ENCODE data around the gene FBXW7. TPM values are rescaled to one million over a fixed set of nuclear protein-coding genes. Genes with fewer than 3 reads are reported as not detected.
A peak's percentile ranks its signal among the peaks of the same experiment; 100 is the strongest.

Gene FBXW7
- total RNA-seq, 1 donor from 2014 or later: 23.3 TPM

- no peaks in the 10 kb centered on the region for H3K27me3 Mint-ChIP-seq (ENCODE audit: low read depth)
- DNase-seq (ENCODE audit: low spot score): no peak
Observed at GRCh38 chr4:152392079-152392478, 143.8 kb downstream of the FBXW7 start.

DNA sequence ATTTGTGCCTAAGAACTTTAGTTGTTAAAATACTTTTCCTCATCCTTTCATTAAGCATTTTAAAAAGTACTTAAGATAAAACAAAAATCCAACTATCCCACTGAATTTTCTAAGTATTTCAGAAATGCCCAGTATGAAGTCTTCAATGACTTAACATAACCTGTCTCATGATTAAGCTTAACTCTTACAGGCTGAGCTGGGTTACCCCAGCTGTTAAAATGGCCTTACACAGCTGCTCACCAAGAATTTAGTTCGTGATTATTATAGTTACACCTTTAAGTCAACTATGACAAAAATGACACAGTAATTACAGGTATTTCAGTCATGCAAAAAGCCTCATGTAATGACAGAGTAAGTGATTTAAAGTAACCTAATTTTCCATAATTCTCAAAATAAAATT, 145.7 kb downstream of the FBXW7 start:
- Mint-ChIP-seq H3K36me3 (ENCODE audit: low read depth) (no peaks in the 10 kb centered on the region), H3K27ac (ENCODE audit: unreplicated experiment) (no peak overlapping the region), H3K27me3 (ENCODE audit: low read depth) (no peaks in the 10 kb centered on the region), H3K9me3 (ENCODE audit: low read depth) (peaks cover 2% of the 10 kb centered on the region), H3K4me3 (ENCODE audit: unreplicated experiment) (no peak overlapping the region), H3K4me1 (ENCODE audit: low read depth) (peaks cover 14% of the 10 kb centered on the region)
- DNase-seq (ENCODE audit: low spot score): no peak
- TF ChIP-seq, protein P1, sequence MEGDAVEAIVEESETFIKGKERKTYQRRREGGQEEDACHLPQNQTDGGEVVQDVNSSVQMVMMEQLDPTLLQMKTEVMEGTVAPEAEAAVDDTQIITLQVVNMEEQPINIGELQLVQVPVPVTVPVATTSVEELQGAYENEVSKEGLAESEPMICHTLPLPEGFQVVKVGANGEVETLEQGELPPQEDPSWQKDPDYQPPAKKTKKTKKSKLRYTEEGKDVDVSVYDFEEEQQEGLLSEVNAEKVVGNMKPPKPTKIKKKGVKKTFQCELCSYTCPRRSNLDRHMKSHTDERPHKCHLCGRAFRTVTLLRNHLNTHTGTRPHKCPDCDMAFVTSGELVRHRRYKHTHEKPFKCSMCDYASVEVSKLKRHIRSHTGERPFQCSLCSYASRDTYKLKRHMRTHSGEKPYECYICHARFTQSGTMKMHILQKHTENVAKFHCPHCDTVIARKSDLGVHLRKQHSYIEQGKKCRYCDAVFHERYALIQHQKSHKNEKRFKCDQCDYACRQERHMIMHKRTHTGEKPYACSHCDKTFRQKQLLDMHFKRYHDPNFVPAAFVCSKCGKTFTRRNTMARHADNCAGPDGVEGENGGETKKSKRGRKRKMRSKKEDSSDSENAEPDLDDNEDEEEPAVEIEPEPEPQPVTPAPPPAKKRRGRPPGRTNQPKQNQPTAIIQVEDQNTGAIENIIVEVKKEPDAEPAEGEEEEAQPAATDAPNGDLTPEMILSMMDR (IDR thresholded peaks at IDR 0.05): no peak

More at GRCh38 chr4:152392079-152392478, 143.8 kb downstream of the FBXW7 start:
- TF ChIP-seq, protein P1 (IDR thresholded peaks at IDR 0.05): no peak
- no peak overlapping the region for H3K4me3 Mint-ChIP-seq (ENCODE audit: unreplicated experiment)
- peaks cover 14% of the 10 kb centered on the region for H3K4me1 Mint-ChIP-seq (ENCODE audit: low read depth)
- H3K27ac Mint-ChIP-seq (ENCODE audit: unreplicated experiment): no peak overlapping the region
- H3K36me3 Mint-ChIP-seq (ENCODE audit: low read depth): no peaks in the 10 kb centered on the region
- peaks cover 2% of the 10 kb centered on the region for H3K9me3 Mint-ChIP-seq (ENCODE audit: low read depth)

DNA sequence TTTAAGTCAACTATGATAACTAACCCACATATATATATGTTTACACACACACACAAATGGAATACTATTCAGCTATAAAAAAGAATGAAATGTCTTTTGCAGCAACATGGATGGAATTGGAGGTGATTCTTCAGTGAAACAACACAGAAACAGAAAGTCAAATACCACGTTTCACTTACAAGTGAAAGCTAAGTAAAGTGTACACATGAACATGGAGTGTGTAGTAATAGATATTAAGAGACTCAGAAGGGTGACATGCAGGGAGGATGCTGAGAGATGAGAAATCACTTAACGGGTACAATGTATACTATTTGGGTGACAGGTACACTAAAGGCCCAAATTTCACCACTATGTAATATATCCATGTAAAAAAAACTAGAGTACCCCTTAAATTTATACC, 146.5 kb downstream of the FBXW7 start:
- peaks cover 14% of the 10 kb centered on the region for H3K4me1 Mint-ChIP-seq (ENCODE audit: low read depth)

GRCh38 chr4:152385551-152385950, 150.3 kb downstream of the FBXW7 start:
- peaks cover 2% of the 10 kb centered on the region for H3K9me3 Mint-ChIP-seq (ENCODE audit: low read depth)
- H3K36me3 Mint-ChIP-seq (ENCODE audit: low read depth): no peaks in the 10 kb centered on the region
- DNase-seq (ENCODE audit: low spot score): no peak
- peaks cover 25% of the 10 kb centered on the region for H3K4me1 Mint-ChIP-seq (ENCODE audit: low read depth)
- H3K4me3 Mint-ChIP-seq (ENCODE audit: unreplicated experiment): no peak overlapping the region
- H3K27ac Mint-ChIP-seq (ENCODE audit: unreplicated experiment): no peak overlapping the region
- TF ChIP-seq, protein P1 (IDR thresholded peaks at IDR 0.05): peak; percentile 86
- no peaks in the 10 kb centered on the region for H3K27me3 Mint-ChIP-seq (ENCODE audit: low read depth)

More for the DNA sequence above, 146.5 kb downstream of the FBXW7 start:
- H3K4me3 Mint-ChIP-seq (ENCODE audit: unreplicated experiment): no peak overlapping the region
- TF ChIP-seq, protein P1 (IDR thresholded peaks at IDR 0.05): no peak
- no peak for DNase-seq (ENCODE audit: low spot score)
- H3K27ac Mint-ChIP-seq (ENCODE audit: unreplicated experiment): no peak overlapping the region
- H3K9me3 Mint-ChIP-seq (ENCODE audit: low read depth): peaks cover 2% of the 10 kb centered on the region
- H3K36me3 Mint-ChIP-seq (ENCODE audit: low read depth): no peaks in the 10 kb centered on the region
- H3K27me3 Mint-ChIP-seq (ENCODE audit: low read depth): no peaks in the 10 kb centered on the region

GRCh38 chr4:152382057-152382785, 153.7 kb downstream of the FBXW7 start:
- no peak for DNase-seq (ENCODE audit: low spot score)
- H3K4me3 Mint-ChIP-seq (ENCODE audit: unreplicated experiment): no peak overlapping the region
- H3K9me3 Mint-ChIP-seq (ENCODE audit: low read depth): no peaks in the 10 kb centered on the region
- no peaks in the 10 kb centered on the region for H3K36me3 Mint-ChIP-seq (ENCODE audit: low read depth)
- peak overlapping the region; percentile 59 for H3K27ac Mint-ChIP-seq (ENCODE audit: unreplicated experiment)
- H3K27me3 Mint-ChIP-seq (ENCODE audit: low read depth): no peaks in the 10 kb centered on the region
- TF ChIP-seq, protein P1 (IDR thresholded peaks at IDR 0.05): no peak
- peaks cover 10% of the 10 kb centered on the region for H3K4me1 Mint-ChIP-seq (ENCODE audit: low read depth)

All from chondrocyte (in vitro differentiated cells).